Right forelimb (tissue), 1 donor: ENCODE measurements around the gene KCNJ13.
"Not testable (repeated sequence)": the region's sequence is repeated elsewhere in the genome, so short reads cannot be mapped to it uniquely, and the experiment has no call there.

Experiments
- DNase-seq: peaks from one replicate; pipeline ENCODE4 v3.0.0-alpha.2; 2018

Gene KCNJ13

GRCh38 chr2:232761301-232761907 is 15.0 kb downstream of the KCNJ13 start:
- no peak for DNase-seq

- no peak for DNase-seq
These were observed 18.5 kb downstream of the KCNJ13 start for GRCh38 chr2:232757905-232758304.

- no peak for DNase-seq
These were observed 26.2 kb downstream of the KCNJ13 start for GRCh38 chr2:232750135-232750671.

DNA sequence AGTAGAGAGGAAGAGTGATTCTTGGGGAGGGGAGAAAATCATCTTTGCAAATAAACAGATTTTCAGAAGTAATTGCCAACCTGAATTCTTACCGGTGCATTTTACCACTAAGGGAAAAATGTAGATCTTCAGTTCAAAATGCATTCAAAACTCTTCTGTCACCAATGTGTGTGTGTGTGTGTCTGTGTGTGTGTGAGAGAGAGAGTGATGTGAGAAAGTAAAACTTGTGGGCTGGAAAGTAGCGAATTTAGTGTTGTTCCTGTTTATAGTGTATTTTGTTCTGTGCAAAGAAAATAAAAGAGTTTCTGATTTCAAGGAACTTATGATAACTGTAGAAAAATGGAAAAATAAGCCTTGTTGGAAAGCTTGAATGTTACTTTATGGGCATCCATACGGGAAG is 27.0 kb downstream of the KCNJ13 start:
- DNase-seq = no peak

DNA sequence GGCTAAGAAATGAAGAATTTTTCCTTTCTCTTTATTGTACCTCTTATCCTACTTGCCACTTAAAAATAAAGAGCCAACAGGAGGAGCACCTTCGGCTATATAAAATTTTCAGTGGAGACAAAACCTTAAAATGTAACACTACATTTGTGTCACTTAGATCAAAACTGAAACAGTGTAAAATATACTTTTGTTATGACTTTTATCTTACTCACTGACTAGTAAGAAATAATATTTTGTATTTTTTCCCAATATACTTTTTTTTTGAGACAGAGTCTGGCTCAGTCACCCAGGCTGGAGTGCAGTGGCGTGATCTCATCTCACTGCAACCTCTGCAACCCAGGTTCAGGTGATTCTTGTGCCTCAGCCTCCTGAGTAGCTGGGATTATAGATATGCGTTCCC is 28.3 kb downstream of the KCNJ13 start:
- DNase-seq = no peak

DNA sequence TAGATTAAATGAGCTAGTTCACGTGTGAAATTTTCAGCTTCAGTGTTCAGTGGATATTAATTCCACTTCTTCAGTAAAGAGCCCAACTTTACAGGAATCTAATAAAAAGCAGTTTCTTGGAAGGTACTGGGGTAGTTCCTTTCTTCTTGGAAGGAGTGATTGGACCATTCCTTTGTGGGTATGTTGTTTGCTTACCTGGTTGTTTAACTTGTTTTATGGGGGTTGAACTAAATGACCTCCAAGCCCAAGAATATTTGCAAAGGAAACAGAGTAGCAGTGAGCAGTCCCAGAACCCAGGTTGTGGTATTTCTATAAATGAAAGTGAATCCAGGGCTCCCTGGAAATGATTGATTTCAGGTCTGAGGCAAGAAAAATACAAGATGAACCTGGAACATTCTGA is 31.4 kb downstream of the KCNJ13 start:
- DNase-seq = no peak

DNA sequence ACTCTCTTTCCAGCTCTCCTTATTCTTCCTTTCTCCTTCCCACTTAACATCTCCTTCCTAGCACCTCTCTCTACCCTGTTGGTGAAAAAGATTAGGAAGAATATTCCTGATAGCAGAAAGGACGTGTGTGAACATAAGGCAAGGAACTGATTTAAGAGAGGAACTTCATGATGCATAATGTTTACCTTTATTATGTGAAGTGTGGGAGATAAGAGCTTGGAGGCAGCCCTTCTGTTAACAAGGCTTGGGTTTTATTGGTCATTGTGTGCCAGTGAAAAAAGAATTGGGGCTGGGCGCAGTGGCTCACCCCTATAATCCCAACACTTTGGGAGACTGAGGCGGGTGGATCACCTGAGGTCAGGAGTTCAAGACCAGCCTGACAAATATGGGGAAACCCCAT is 34.4 kb downstream of the KCNJ13 start:
- DNase-seq = no peak

DNA sequence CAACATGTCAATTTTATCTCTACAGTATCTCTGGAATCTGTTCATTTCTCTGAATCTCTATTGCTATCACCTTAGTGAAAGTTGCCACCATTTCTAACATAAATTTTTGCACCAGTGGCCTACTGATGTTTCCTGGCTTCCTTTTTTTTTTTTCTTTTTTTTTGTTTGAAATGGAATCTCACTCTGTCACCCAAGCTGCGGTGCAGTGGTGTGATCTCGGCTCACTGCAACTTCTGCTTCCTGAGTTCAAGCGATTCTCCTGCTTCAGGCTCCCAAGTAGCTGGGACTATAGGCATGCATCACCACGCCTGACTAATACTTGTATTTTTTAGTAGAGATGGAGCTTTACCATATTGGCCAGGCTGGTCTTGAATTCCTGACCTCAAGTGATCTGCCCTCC is 35.1 kb downstream of the KCNJ13 start:
- no peak for DNase-seq

DNA sequence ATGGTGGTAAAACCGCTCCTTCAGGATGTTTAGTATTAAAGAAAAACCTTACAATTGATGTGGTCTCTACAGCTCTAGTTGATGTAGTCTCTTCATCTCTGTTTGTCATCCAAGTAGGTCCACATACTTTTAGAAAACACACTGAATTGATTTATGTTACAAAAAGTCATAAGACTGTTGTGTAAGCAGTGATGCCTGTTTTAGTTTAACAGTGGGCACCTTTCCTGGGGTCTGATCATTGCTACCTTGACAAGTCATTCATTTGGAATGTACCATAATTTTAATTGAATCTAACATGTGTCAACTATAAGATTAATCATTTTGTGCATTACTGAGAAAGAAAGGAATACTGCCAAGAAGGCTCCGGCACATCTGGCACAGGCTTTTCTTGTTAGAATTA is 44.9 kb downstream of the KCNJ13 start:
- DNase-seq = no peak

DNA sequence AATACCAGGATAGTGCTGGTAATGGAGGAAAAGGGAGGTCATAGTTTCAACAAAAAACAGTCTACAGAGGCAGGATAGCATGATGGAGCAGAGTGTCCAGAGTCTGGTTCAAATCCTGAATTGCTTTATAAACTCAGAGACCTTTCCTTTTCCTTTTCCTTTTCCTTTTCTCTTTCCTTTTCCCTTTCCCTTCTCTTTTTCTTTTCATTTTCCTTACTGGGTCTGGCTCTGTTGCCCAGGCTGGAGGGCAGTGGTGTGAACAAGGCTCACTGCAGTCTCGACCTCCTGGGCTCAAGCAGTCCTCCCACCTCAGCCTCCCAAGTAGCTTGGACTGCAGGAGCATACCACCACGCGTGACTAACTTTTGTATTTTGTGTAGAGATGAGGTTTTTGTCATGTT is 47.6 kb downstream of the KCNJ13 start:
- no peak for DNase-seq

- no peak for DNase-seq
These were observed 53.3 kb downstream of the KCNJ13 start for GRCh38 chr2:232723027-232723426.

DNA sequence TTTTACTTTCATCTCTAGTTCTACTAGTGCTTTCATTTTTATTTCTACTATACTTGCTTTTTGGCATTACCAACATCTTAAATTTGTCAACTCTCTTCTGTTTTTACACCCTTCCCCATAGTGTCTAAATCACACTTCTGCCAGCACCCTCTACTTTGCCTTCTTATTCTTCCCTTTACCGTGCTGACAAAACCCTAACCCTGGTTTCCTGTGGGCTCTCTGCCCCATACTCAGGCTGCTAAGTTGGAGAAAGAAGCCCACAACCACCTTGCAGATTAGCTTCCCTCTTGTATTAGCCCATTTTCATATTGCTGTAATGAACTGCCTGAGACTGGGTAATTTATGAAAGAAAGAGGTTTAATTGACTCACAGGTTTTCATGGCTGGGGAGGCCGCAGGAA is 54.5 kb downstream of the KCNJ13 start:
- DNase-seq = no peak

DNA sequence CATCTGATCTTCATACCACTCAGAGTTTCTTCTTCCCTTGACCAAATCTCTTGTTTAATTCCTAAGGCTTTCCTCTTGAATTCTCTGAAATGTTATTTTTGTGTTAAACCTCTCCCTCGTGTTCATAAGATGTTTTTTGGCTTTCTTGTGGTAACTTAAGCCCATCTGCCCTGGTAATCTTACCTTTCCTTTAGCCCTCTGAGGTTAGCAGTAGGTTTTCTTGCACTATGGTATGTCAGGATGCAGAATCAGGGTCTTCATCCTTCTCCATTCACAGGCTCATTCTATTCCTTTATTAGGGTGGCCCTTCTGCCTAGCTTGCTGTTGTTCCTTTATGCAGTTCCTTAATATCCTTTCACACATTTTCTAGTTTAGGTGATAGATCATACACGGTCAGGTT is 55.1 kb downstream of the KCNJ13 start:
- no peak for DNase-seq

DNA sequence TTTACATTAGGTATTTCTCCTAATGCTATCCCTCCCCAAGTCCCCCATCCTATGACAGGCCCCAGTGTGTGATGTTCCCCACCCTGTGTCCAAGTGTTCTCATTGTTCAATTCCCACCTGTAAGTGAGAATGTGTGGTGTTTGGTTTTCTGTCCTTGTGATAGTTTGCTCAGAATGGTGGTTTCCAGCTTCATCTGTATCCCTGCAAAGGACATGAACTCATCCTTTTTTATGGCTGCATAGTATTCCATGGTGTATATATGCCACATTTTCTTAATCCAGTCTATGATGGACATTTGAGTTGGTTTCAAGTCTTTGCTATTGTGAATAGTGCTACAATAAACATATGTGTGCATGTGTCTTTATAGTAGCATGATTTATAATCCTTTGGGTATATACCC is 56.3 kb downstream of the KCNJ13 start:
- DNase-seq = not testable (repeated sequence)
